Measurements from ENCODE around the gene OBSCN. TPM values are rescaled to one million over a fixed set of nuclear protein-coding genes. Genes with fewer than 3 reads are reported as not detected.

OBSCN gene
- total and polyA plus RNA-seq, 10 of the 15 experiments (the other 5 are each of a cell fraction or from before 2014, with no cell fraction given), result 0.01 to 0.36 (median 0.08) TPM; not detected in 2

GRCh38 chr1:228373004-228373680 lies 165.3 kb downstream of the OBSCN start:
- Histone ChIP-seq H3K27ac (ENCODE audit: control insufficient read depth, insufficient read depth) (no peak overlapping the region), H3K9ac (ENCODE audit: control insufficient read depth, insufficient read depth, low read length) (no peak overlapping the region), H3K4me2 (ENCODE audit: control insufficient read depth, insufficient read depth) (no peak overlapping the region), H3K79me2 (ENCODE audit: control insufficient read depth, insufficient read depth, low read length) (no peaks in the 10 kb centered on the region), H3K27me3 (replicated peaks in 1 of 2; ENCODE audit: control insufficient read depth in 2 of 2, insufficient read depth in 2 of 2, low read length in 1 of 2) (no peaks in the 10 kb centered on the region; a peak in 1 of 4 replicates), H3K9me3 (replicated peaks; ENCODE audit: control insufficient read depth, insufficient read depth, low read length) (no peaks in the 10 kb centered on the region; the same call in 2 of the 3 replicates), H4K20me1 (ENCODE audit: control insufficient read depth, insufficient read depth) (no peaks in the 10 kb centered on the region), H3K36me3 (ENCODE audit: control insufficient read depth in 2 of 2, insufficient read depth in 2 of 2, low read length in 1 of 2) (no peaks in the 10 kb centered on the region), H3K4me3 (no peak overlapping the region), H2AFZ (ENCODE audit: control insufficient read depth, low read depth, low read length) (no peak overlapping the region), H3K4me1 (ENCODE audit: control insufficient read depth, insufficient read depth, low read length) (no peaks in the 10 kb centered on the region)
- FAIRE-seq (no peak), DNase-seq (ENCODE audit: low read depth, low spot score) (no peak), ATAC-seq (no peak)
- ChIA-PET POLR2A (no interaction called here), SMC1A (ENCODE audit: uncharacterized antibody, unreplicated experiment) (no interaction called here), RAD21 (ENCODE audit: unreplicated experiment) (no interaction called here), CTCF (no interaction called here)
- BruUV-seq (replicated peaks), result no TSS peak
- WGBS (ENCODE audit: insufficient coverage, insufficient replicate concordance, low lambda C conversion rate, missing lambda C conversion rate), result 13% methylated on average over 11 of the region's 12 CpGs
- intact Hi-C loops (cut with micrococcal nuclease; ENCODE audit: unreplicated experiment), result no loop called here
- in situ Hi-C loops (cut with MboI), result no loop called here
- TF ChIP-seq CEBPB (IDR thresholded peaks at IDR 0.05; ENCODE audit: borderline replicate concordance in 1 of 2, low read depth in 2 of 2, low read length in 2 of 2), result no peak
- TF ChIP-seq LARP7 (IDR thresholded peaks at IDR 0.05), result no peak
- no peak for TF ChIP-seq POU2F2 (IDR thresholded peaks at IDR 0.05; ENCODE audit: borderline replicate concordance, low read depth, low read length)
- no peak for TF ChIP-seq ZBED1 (IDR thresholded peaks at IDR 0.05; ENCODE audit: borderline replicate concordance)
- no peak for TF ChIP-seq CREB1 (IDR thresholded peaks at IDR 0.05; ENCODE audit: low read depth)
- TF ChIP-seq IRF3 (IDR thresholded peaks at IDR 0.05), result no peak
- TF ChIP-seq ETV6 (conservative IDR thresholded peaks at IDR 0.05 in 1 of 2, IDR thresholded peaks at IDR 0.05 in 1 of 2; ENCODE audit: borderline replicate concordance in 1 of 2, low read depth in 1 of 2), result no peak
- no peak for TF ChIP-seq RELA (IDR thresholded peaks at IDR 0.05; ENCODE audit: borderline replicate concordance, partially characterized antibody)
- TF ChIP-seq ZNF622 (IDR thresholded peaks at IDR 0.05), result no peak
- TF ChIP-seq MAX (IDR thresholded peaks at IDR 0.05; ENCODE audit: low read depth, low read length), result no peak
- no peak for TF ChIP-seq IKZF2 (IDR thresholded peaks at IDR 0.05)
